Lung (tissue), 12 donors: ENCODE measurements around the gene LRRTM4. TPM values are rescaled to one million over a fixed set of nuclear protein-coding genes. Genes with fewer than 3 reads are reported as not detected.

ENCODE experiments used
- ATAC-seq: fragments of 200-7000 bp; cut with Tn5 transposase; one replicate; pipeline ENCODE4 v1.9.1; 2020; ENCODE audit warnings: moderate number of reproducible peaks; ENCODE audit not compliant: insufficient read depth, low FRiP score
- DNase-seq, 3 donors: peaks; one replicate each; pipeline ENCODE4 v3.0.0-alpha.2; 2013 to 2017
- H3K27ac ChIP-seq, 2 donors: one replicate each; pipeline ENCODE4 v1.5.1; 2013; ENCODE audit warnings: mild to moderate bottlenecking in 2 of 2, moderate library complexity in 2 of 2, control low read depth in 1 of 2, inconsistent platforms in 1 of 2, low read depth in 1 of 2, low read length in 1 of 2
- H3K27me3 ChIP-seq, 3 donors: one replicate each; pipeline ENCODE4 v1.5.1; 2013; ENCODE audit warnings: low read length in 2 of 3; ENCODE audit not compliant: control insufficient read depth in 3 of 3, insufficient read depth in 3 of 3
- H3K36me3 ChIP-seq, 4 donors: one replicate each; pipeline ENCODE4 v1.5.1; 2013; ENCODE audit warnings: low read length in 4 of 4, mild to moderate bottlenecking in 1 of 4, moderate library complexity in 1 of 4; ENCODE audit not compliant: control insufficient read depth in 4 of 4, insufficient read depth in 4 of 4
- H3K4me1 ChIP-seq, 5 donors: one replicate each; pipeline ENCODE4 v1.5.1; 2013; ENCODE audit warnings: low read length in 5 of 5, mild to moderate bottlenecking in 2 of 5, moderate library complexity in 1 of 5; ENCODE audit not compliant: control insufficient read depth in 5 of 5, insufficient read depth in 5 of 5
- H3K4me3 ChIP-seq: one replicate; pipeline ENCODE4 v1.5.1; 2013; ENCODE audit warnings: mild to moderate bottlenecking, control low read depth, moderate library complexity
- H3K9ac ChIP-seq, 2 donors: one replicate each; pipeline ENCODE4 v1.5.1; 2013; ENCODE audit warnings: low read length in 2 of 2, control low read depth in 1 of 2; ENCODE audit not compliant: insufficient read depth in 1 of 2
- H3K9me3 ChIP-seq, 4 donors: one replicate each; pipeline ENCODE4 v1.5.1; 2013; ENCODE audit warnings: low read length in 3 of 4, mild to moderate bottlenecking in 1 of 4, moderate library complexity in 1 of 4; ENCODE audit not compliant: control insufficient read depth in 4 of 4, insufficient read depth in 3 of 4
- CTCF ChIP-seq: IDR thresholded peaks from 2 replicates; pipeline ENCODE4 v1.5.1; 2012; ENCODE audit warnings: mild to moderate bottlenecking; ENCODE audit errors: control extremely low read depth, extremely low read depth
- WGBS, 2 donors: extraction: QIAGEN DNeasy Blood & Tissue Kit; methylation state at CpG; one replicate each; pipeline ENCODE4 v1.1.7; 2013; 5-methylcytosine and 5-hydroxymethylcytosine counted together
- polyA plus RNA-seq, 2 donors: library from polyadenylated mRNA; stranded (reverse); fragments of 200-250 nt; gene quantifications; one replicate each; pipeline ENCODE4 v1.2.1, GENCODE V29; 2013
- total RNA-seq, 2 donors: library from RNA; depleted of rRNA in 1 of 2; stranded (reverse); fragments of >200 nt in 1 of 2; gene quantifications; one replicate each; pipeline ENCODE4 v1.2.1, GENCODE V29; 2014 to 2021
- donor health status: control.
- donor health status: control.
- donor health status: Bipolar disorder and iron deficiency.
- donor health status: healthy.
- donor health status: DM: yes; HTN: yes; CAD: no.

Gene LRRTM4
- total and polyA plus RNA-seq, 4 donors: 0.08 to 9.2 (median 1.2) TPM; not detected in 1

- WGBS, 2 donors: 34 to 47% methylated on average over 5 of the region's 5 CpGs
- ATAC-seq (no peak), DNase-seq (peak; percentile 29 to 76 (median 68))
- Histone ChIP-seq H3K27ac (no peak overlapping the region), H3K9me3 (peaks cover 0 to 5% (median 1%) of the 10 kb centered on the region in 4 donors), H3K4me1 (peaks cover 0 to 8% (median 2%) of the 10 kb centered on the region in 5 donors), H3K27me3 (no peaks in the 10 kb centered on the region), H3K36me3 (no peaks in the 10 kb centered on the region), H3K9ac (no peak overlapping the region), H3K4me3 (no peak overlapping the region)
- no peak for TF ChIP-seq CTCF
These were observed 207.5 kb downstream of the LRRTM4 start for GRCh38 chr2:77314721-77315120.

- ATAC-seq: no peak
- WGBS, 2 donors: 58 to 64% methylated on average over 3 of the region's 3 CpGs
- Histone ChIP-seq H3K36me3 (no peaks in the 10 kb centered on the region), H3K4me1 (peaks cover 0 to 8% (median 2%) of the 10 kb centered on the region in 5 donors), H3K4me3 (no peak overlapping the region), H3K27me3 (no peaks in the 10 kb centered on the region), H3K27ac (no peak overlapping the region), H3K9me3 (peaks cover 0 to 5% (median 1%) of the 10 kb centered on the region in 4 donors), H3K9ac (no peak overlapping the region)
- peak; percentile 13 to 52 (median 46) for DNase-seq
- no peak for TF ChIP-seq CTCF
These were observed 211.8 kb downstream of the LRRTM4 start for GRCh38 chr2:77310416-77310815.

GRCh38 chr2:77309725-77310124 is 212.5 kb downstream of the LRRTM4 start:
- Histone ChIP-seq H3K4me3 (no peak overlapping the region), H3K27me3 (no peaks in the 10 kb centered on the region), H3K9ac (no peak overlapping the region), H3K4me1 (peaks cover 0 to 8% (median under 1%) of the 10 kb centered on the region in 5 donors), H3K9me3 (peaks cover 0 to 4% (median 1%) of the 10 kb centered on the region in 4 donors), H3K36me3 (no peaks in the 10 kb centered on the region), H3K27ac (no peak overlapping the region)
- DNase-seq (no peak), ATAC-seq (no peak)
- WGBS, 2 donors: 56 to 85% methylated on average over 2 of the region's 2 CpGs
- no peak for TF ChIP-seq CTCF

- no peak overlapping the region for H3K4me3 ChIP-seq
- TF ChIP-seq CTCF: no peak
- H3K36me3 ChIP-seq: no peaks in the 10 kb centered on the region
- no peak overlapping the region for H3K9ac ChIP-seq
- no peak for DNase-seq
- WGBS, 2 donors: 55 to 81% methylated on average over 1 of the region's 1 CpG
- no peaks in the 10 kb centered on the region for H3K9me3 ChIP-seq
- H3K27me3 ChIP-seq: no peaks in the 10 kb centered on the region
- H3K27ac ChIP-seq: no peak overlapping the region
- no peaks in the 10 kb centered on the region for H3K4me1 ChIP-seq
- ATAC-seq: no peak
These were observed 220.7 kb downstream of the LRRTM4 start for GRCh38 chr2:77301441-77301840.
